Thoracic aorta (tissue), 2 donors: ENCODE results near the gene PLCD3. TPM values are rescaled to one million over a fixed set of nuclear protein-coding genes. Genes with fewer than 3 reads are reported as not detected.

ENCODE experiments used
- ATAC-seq: fragments of 150-250 bp; one replicate; pipeline ENCODE4 v1.8.0; 2017; ENCODE audit warnings: low read depth; ENCODE audit not compliant: insufficient number of reproducible peaks, low FRiP score
- DNase-seq: peaks from one replicate; pipeline ENCODE4 v3.0.0-alpha.2; 2020; ENCODE audit warnings: low spot score
- H3K27ac ChIP-seq, 2 donors: fragments of 200-600 bp; sonication (generic); 1 replicate in 1 of 2; 2 replicates in 1 of 2; pipeline ENCODE4 v1.5.1; 2016; ENCODE audit warnings: mild to moderate bottlenecking in 2 of 2, moderate library complexity in 2 of 2
- H3K27me3 ChIP-seq: fragments of 200-600 bp; sonication (generic); replicated peaks from 2 replicates; pipeline ENCODE4 v1.6.0; 2016; ENCODE audit warnings: mild to moderate bottlenecking; ENCODE audit not compliant: insufficient read depth
- H3K36me3 ChIP-seq: fragments of 200-600 bp; sonication (generic); one replicate; pipeline ENCODE4 v1.5.1; 2016
- H3K4me1 ChIP-seq, 2 donors: fragments of 200-600 bp; sonication (generic); 1 replicate in 1 of 2; 2 replicates in 1 of 2; pipeline versions ENCODE4 v1.5.1 to v1.6.0; 2016; ENCODE audit warnings: low read depth in 2 of 2, mild to moderate bottlenecking in 1 of 2; ENCODE audit not compliant: control insufficient read depth in 1 of 2
- H3K4me3 ChIP-seq: fragments of 200-600 bp; sonication (generic); 2 replicates; pipeline ENCODE4 v1.5.1; 2016; ENCODE audit warnings: mild to moderate bottlenecking
- H3K9me3 ChIP-seq: fragments of 200-600 bp; sonication (generic); 2 replicates; pipeline ENCODE4 v1.5.1; 2016
- total RNA-seq, 2 donors: library from RNA; depleted of rRNA; stranded (reverse); fragments of >200 nt; gene quantifications; one replicate each; pipeline versions ENCODE4 v1.1.0 to v1.2.3, GENCODE V29; 2016
- TF ChIP-seq, protein P1 (sequence below): fragments of 200-600 bp; sonication (generic); IDR thresholded peaks from one replicate; pipeline ENCODE4 v1.5.1; 2019; ENCODE audit warnings: antibody characterized with exemption

PLCD3 gene
- total RNA-seq, 2 donors from 2014 or later, result 79.3 to 116 TPM

DNA sequence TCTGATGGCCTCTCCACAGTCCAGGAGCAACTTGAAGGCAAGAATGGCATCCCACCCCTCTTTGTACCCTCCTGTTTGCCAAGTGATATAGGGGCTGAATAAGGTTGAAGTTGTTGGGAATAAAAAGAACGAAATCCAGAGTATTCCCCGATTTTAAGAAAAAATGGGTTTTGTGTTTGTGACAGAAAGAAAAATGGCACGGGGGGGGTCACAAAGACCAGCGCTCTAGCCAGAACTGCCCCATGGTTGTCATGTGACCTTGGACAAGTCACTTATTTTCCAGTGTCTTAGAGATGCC, 14.2 kb upstream of the PLCD3 start:
- Histone ChIP-seq H3K27ac (peak overlapping the region; percentile 98), H3K4me1 (peaks cover 14 to 37% of the 10 kb centered on the region in 2 donors), H3K9me3 (no peaks in the 10 kb centered on the region), H3K4me3 (peak overlapping the region; percentile 86), H3K27me3 (no peaks in the 10 kb centered on the region), H3K36me3 (no peaks in the 10 kb centered on the region)
- TF ChIP-seq, protein P1, sequence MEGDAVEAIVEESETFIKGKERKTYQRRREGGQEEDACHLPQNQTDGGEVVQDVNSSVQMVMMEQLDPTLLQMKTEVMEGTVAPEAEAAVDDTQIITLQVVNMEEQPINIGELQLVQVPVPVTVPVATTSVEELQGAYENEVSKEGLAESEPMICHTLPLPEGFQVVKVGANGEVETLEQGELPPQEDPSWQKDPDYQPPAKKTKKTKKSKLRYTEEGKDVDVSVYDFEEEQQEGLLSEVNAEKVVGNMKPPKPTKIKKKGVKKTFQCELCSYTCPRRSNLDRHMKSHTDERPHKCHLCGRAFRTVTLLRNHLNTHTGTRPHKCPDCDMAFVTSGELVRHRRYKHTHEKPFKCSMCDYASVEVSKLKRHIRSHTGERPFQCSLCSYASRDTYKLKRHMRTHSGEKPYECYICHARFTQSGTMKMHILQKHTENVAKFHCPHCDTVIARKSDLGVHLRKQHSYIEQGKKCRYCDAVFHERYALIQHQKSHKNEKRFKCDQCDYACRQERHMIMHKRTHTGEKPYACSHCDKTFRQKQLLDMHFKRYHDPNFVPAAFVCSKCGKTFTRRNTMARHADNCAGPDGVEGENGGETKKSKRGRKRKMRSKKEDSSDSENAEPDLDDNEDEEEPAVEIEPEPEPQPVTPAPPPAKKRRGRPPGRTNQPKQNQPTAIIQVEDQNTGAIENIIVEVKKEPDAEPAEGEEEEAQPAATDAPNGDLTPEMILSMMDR, result no peak
- no peak for DNase-seq
- ATAC-seq, result no peak

DNA sequence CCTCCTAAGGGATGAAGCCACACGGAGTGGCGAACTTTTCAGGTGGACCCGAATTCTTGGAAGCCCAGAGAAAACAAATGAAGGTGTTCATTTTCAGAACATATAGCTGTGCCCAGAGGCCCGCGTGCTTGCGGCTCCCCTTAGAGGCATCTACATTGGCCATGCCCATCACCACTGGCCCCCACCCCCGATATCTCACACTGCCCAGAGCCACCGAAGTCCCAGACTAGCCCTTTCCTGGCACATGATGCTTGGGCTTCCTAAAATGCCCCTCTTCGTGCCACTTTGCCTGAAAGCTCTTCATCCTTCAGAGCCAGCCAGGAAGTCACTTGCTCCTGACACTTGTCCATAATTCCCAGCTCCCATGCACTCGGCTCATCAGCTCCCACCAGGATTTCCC, 13.9 kb upstream of the PLCD3 start:
- ATAC-seq, result no peak
- no peak overlapping the region for H3K4me3 ChIP-seq
- peak overlapping the region; percentile 98 for H3K27ac ChIP-seq
- peaks cover 10 to 33% of the 10 kb centered on the region in 2 donors for H3K4me1 ChIP-seq
- TF ChIP-seq, protein P1, result no peak
- H3K36me3 ChIP-seq, result no peaks in the 10 kb centered on the region
- no peaks in the 10 kb centered on the region for H3K27me3 ChIP-seq
- no peak for DNase-seq
- H3K9me3 ChIP-seq, result no peaks in the 10 kb centered on the region

DNA sequence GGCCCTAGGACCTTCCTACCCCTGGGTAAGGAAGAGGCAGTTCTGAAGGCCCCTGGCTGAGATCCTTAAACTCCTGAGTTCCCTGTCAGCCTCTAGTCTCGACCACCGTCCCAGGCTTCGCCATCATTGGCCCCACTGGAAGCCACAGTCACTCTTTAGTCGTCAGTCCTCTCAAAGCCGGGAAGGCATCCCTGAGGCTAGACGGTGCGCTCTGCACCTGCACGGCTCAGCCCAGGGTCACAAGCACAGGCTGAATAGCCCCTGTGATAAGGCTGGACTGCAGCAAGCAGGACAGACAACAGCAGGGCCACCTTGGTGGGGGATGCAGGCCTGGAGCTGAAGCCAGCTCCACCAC, 12.7 kb upstream of the PLCD3 start:
- Histone ChIP-seq H3K4me1 (peaks cover 3 to 28% of the 10 kb centered on the region in 2 donors), H3K27me3 (no peaks in the 10 kb centered on the region), H3K4me3 (peak overlapping the region; percentile 73), H3K9me3 (no peaks in the 10 kb centered on the region), H3K27ac (peak overlapping the region; percentile 93 to 95), H3K36me3 (no peaks in the 10 kb centered on the region)
- TF ChIP-seq, protein P1, result no peak
- DNase-seq (no peak), ATAC-seq (no peak)

DNA sequence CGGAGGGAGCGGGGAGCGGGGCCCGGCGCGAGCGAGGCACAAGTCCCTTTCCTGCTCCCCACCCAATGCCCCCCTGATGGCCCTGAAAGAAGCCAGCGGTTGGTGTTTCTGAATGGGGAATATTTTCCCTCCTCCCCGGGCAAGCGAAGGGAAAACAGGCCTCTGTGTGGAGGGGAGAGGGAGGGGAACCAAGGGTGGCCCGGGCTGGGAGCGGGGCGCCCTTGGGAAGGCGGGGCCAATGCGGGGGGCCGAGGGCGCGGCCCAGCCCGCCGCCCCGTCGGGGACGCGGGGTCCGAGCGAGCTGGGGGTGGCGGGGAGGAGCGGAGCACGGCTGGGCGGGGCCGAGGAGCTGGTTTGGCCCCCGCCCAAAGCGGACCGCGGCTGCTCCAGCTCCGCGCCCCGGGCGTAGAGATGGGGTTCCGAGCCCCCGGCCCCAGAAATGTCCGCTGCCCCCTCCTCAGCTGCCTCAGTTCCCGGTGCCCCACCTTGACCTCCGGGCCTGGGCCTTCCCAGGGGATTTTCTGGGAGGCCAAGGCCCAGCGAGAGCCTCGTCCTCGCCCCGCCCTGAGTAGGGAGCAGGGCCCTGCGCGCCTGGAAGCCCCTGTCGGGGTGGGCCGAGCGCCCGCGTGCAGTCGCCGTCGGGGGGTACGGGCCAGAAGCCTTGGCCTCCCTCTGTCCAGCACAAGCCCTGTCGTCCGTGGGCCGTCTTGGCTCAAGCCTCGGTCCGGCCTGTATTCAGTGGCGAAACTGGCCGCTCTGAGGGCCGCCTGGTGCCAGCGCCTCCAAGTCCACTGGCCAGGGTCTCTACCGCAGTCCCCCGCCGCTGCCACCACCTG, 12.1 kb upstream of the PLCD3 start:
- H3K27me3 ChIP-seq, result no peaks in the 10 kb centered on the region
- TF ChIP-seq, protein P1, result no peak
- H3K36me3 ChIP-seq, result no peaks in the 10 kb centered on the region
- H3K4me1 ChIP-seq, result peaks cover 3 to 28% of the 10 kb centered on the region in 2 donors
- no peak for DNase-seq
- ATAC-seq, result no peak
- H3K27ac ChIP-seq, result peak overlapping the region; percentile 93 to 95
- no peaks in the 10 kb centered on the region for H3K9me3 ChIP-seq
- H3K4me3 ChIP-seq, result peak overlapping the region; percentile 73

DNA sequence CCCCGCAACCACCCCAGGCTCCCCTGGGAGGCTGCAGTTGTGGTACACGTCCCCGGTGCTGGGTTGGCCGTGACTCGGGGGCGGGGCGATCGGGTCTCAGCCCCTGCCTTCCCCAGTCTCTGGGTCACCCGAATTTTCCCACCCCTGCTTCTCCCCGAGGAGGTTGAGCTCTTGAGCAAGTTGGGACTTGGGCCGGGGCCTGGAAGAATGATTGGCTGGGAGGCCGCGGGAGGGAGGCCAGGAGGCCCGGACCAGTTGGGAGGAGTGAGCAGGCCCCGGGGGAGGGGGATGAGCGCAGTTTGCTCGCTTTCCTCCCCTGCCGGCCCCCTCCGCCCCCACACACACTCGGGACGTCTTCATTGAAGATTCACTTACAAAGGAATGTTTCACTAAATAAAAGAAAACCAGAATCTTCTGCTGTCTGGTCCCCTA, 11.5 kb upstream of the PLCD3 start:
- no peaks in the 10 kb centered on the region for H3K36me3 ChIP-seq
- peaks cover 3 to 28% of the 10 kb centered on the region in 2 donors for H3K4me1 ChIP-seq
- DNase-seq (peak; percentile 69), ATAC-seq (no peak)
- no peaks in the 10 kb centered on the region for H3K9me3 ChIP-seq
- H3K4me3 ChIP-seq, result peak overlapping the region; percentile 73
- H3K27me3 ChIP-seq, result no peaks in the 10 kb centered on the region
- TF ChIP-seq, protein P1, result no peak
- peak overlapping the region; percentile 93 to 95 for H3K27ac ChIP-seq
